K562 treated with DMSO at 1 percent for 48 hours (cell line): Measurements from ENCODE around the gene AKIP1. TPM values are rescaled to one million over a fixed set of nuclear protein-coding genes. Genes with fewer than 3 reads are reported as not detected.

Experiments
- total RNA-seq: library from RNA; unstranded; fragments of 300-600 nt; gene quantifications from 2 replicates; pipeline ENCODE4 v1.2.3, GENCODE V29; 2022; ENCODE audit warnings: low replicate concordance; ENCODE audit errors: extremely low read depth

AKIP1 gene, protein sequence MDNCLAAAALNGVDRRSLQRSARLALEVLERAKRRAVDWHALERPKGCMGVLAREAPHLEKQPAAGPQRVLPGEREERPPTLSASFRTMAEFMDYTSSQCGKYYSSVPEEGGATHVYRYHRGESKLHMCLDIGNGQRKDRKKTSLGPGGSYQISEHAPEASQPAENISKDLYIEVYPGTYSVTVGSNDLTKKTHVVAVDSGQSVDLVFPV
- not detected in 2 replicates for total RNA-seq

DNA sequence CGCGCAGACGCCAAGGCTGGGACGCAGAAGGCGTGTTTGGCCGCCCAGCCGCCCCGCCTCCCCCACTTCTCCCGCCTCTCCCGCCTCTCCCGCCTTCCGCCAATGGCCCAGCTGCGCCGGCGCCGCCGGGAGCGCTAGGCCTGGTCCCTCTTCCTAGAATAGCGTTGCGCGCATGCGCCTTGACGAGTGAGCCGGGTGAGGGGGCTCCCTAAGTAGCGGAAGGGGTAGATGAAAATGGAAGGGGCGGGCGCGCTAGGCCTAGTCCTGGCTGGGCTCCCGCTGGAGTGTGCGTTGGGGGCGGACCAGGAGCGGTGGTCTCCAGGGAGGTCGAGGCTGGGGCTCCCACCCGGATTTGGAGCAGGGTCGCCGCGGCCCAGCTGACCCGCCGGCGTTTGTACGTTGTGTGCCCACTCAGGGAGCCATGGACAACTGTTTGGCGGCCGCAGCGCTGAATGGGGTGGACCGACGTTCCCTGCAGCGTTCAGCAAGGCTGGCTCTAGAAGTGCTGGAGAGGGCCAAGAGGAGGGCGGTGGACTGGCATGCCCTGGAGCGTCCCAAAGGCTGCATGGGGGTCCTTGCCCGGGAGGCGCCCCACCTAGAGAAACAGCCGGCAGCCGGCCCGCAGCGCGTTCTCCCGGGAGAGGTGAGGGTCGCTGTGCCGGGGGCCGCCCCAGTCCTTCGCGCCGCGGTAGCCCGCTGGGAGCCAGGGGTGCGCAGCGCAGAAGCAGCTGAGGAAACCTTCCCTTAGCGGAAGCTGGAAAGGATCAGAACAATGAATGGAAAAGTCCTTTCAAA is at the start of gene AKIP1:
Gene AKIP1, plus strand, starts transcription at position 161 of the 795 bp plus-strand sequence. Its CDS starts 261 bp downstream, at position 422.

GRCh38 chr11:8932564-8933180 is 21.7 kb downstream of the AKIP1 start, which contains the start of gene C11orf16:
Gene C11orf16, minus strand, starts transcription at chr11:8932947. Its CDS starts 639 bp downstream, at chr11:8932308.

DNA sequence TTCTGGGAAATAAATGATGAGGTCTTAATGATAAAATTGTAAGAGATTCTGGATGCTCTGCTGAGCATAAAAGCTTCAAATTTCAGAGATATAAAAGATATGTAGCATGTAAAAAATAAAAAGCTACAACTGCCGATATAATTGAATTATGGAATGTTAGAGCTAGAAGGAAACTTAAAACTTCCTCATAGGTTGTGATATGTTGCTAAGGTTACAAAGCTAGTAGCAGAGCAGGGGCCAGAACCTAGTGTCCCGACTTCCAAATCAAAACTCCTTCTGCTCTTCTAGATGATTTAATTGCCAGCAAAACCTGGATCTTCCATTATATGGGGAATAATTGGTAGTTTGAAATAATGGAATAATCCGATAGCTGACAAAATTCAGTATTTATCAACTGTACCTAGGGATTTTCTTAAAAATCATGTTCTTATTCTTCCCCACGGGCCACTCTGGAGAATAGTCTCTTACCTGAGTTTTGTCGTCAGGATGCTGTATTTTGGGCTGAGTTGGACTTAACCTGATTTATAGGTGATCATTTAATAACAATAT is 31.6 kb downstream of the AKIP1 start, which contains the start of gene ASCL3:
Gene ASCL3, minus strand, starts transcription at position 499 of the 549 bp plus-strand sequence. CDS start 4,855 bp downstream, outside the sequence.

GRCh38 chr11:8964324-8965320 is 53.6 kb downstream of the AKIP1 start, which contains the start of gene TMEM9B:
Gene TMEM9B, minus strand, starts transcription at chr11:8964442. Its CDS starts 129 bp downstream, at chr11:8964313.

Other genes with a start within 250 kb of the AKIP1 start
- gene TRIM66, start 228.5 kb upstream of the AKIP1 start, total RNA-seq = not detected in 2 replicates
- gene RPL27A, start 228.4 kb upstream of the AKIP1 start, total RNA-seq = 983 and 1,489 TPM in 2 replicates
- gene C11orf16, start 21.8 kb downstream of the AKIP1 start, total RNA-seq = not detected in 2 replicates
- gene ASCL3, start 31.8 kb downstream of the AKIP1 start, total RNA-seq = not detected in 2 replicates
- not detected in 2 replicates for gene TMEM9B, start 53.3 kb downstream of the AKIP1 start, total RNA-seq
- not detected in 2 replicates for gene NRIP3, start 92.8 kb downstream of the AKIP1 start, total RNA-seq
- not detected in 2 replicates for gene SCUBE2, start 180.4 kb downstream of the AKIP1 start, total RNA-seq